Prostate gland (tissue), 2 donors: Measurements from ENCODE around the gene ERCC6L2. TPM values are rescaled to one million over a fixed set of nuclear protein-coding genes. Genes with fewer than 3 reads are reported as not detected.

Experiments used
- DNase-seq: peaks from one replicate; pipeline ENCODE4 v3.0.0-alpha.2; 2019; ENCODE audit warnings: low spot score
- H3K27ac ChIP-seq, 2 donors: fragments of 200-600 bp; sonication (generic); 2 replicates each; pipeline ENCODE4 v1.5.1; 2017 to 2019
- H3K27me3 ChIP-seq: fragments of 200-600 bp; sonication (generic); replicated peaks from 2 replicates; pipeline ENCODE4 v1.5.1; 2019; ENCODE audit not compliant: insufficient read depth
- H3K36me3 ChIP-seq, 2 donors: fragments of 200-600 bp; sonication (generic); 1 replicate in 1 of 2; 2 replicates in 1 of 2; pipeline versions ENCODE4 v1.5.1 to v1.8.1; 2017 to 2019
- H3K4me1 ChIP-seq: fragments of 200-600 bp; sonication (generic); replicated peaks from 2 replicates; pipeline ENCODE4 v1.5.1; 2019
- H3K4me3 ChIP-seq, 2 donors: fragments of 200-600 bp; sonication (generic); 2 replicates each; pipeline ENCODE4 v1.5.1; 2017 to 2019
- H3K9me3 ChIP-seq: fragments of 200-600 bp; sonication (generic); 2 replicates; pipeline ENCODE4 v1.5.1; 2017
- POLR2A ChIP-seq: fragments of 450-650 bp; IDR thresholded peaks from one replicate; pipeline ENCODE4 v1.6.1; 2016; ENCODE audit warnings: antibody characterized with exemption, mild to moderate bottlenecking
- POLR2AphosphoS5 ChIP-seq: sonication (generic); formaldehyde crosslinking; IDR thresholded peaks from one replicate; pipeline ENCODE4 v1.6.1; 2017; ENCODE audit warnings: antibody characterized with exemption
- WGBS: methylation state at CpG from one replicate; pipeline ENCODE4 v1.1.5; 2018; 5-methylcytosine and 5-hydroxymethylcytosine counted together
- intact Hi-C: fragments of 100-400 bp; cut with DNase I; formaldehyde crosslinking; loops from one replicate; pipeline ENCODE4 v1.14.2; 2022
- total RNA-seq, 2 donors: library from RNA; depleted of rRNA; stranded (reverse); fragments of >200 nt; gene quantifications; one replicate each; pipeline ENCODE4 v1.1.0, GENCODE V29; 2016
- TF ChIP-seq, protein P1 (sequence below), 4 experiments: fragments of 200-600 bp in 2 of 4; fragments of 450-650 bp in 2 of 4; sonication (generic) in 2 of 4; IDR thresholded peaks; 1 replicate in 3 of 4; 2 replicates in 1 of 4; pipeline ENCODE4 v1.5.1; 2016 to 2019; ENCODE audit warnings: antibody characterized with exemption in 4 of 4, mild to moderate bottlenecking in 2 of 4, moderate library complexity in 2 of 4

The ERCC6L2 gene
- total RNA-seq, 2 donors from 2014 or later, result 57.7 to 73.4 TPM

DNA sequence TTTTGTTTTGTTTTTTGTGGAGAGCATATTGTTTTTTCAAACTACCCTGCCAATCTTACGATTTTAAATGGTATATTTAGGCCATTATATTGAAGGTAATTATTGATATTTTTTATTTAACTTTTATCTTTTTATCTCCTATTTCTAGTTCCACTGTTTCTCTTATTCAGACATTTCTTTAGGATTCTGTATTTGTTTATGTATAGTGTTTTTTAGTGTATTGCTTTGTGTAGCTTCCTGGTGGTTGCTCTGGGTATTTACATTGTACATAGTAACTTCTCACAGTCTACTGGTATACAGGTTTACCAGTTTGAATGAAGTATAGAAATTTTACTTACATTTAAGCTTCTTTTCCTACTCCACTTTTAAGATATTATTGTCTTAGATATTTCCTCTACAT is 63.2 kb downstream of the ERCC6L2 start:
- Histone ChIP-seq H3K27ac (no peak overlapping the region), H3K4me3 (no peak overlapping the region), H3K4me1 (no peaks in the 10 kb centered on the region), H3K36me3 (no peaks in the 10 kb centered on the region), H3K27me3 (no peaks in the 10 kb centered on the region), H3K9me3 (no peaks in the 10 kb centered on the region)
- WGBS, result 97% methylated on average over 1 of the region's 1 CpG
- TF ChIP-seq, protein P1, sequence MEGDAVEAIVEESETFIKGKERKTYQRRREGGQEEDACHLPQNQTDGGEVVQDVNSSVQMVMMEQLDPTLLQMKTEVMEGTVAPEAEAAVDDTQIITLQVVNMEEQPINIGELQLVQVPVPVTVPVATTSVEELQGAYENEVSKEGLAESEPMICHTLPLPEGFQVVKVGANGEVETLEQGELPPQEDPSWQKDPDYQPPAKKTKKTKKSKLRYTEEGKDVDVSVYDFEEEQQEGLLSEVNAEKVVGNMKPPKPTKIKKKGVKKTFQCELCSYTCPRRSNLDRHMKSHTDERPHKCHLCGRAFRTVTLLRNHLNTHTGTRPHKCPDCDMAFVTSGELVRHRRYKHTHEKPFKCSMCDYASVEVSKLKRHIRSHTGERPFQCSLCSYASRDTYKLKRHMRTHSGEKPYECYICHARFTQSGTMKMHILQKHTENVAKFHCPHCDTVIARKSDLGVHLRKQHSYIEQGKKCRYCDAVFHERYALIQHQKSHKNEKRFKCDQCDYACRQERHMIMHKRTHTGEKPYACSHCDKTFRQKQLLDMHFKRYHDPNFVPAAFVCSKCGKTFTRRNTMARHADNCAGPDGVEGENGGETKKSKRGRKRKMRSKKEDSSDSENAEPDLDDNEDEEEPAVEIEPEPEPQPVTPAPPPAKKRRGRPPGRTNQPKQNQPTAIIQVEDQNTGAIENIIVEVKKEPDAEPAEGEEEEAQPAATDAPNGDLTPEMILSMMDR (IDR thresholded peaks at IDR 0.05), result no peak
- TF ChIP-seq POLR2A (no peak), POLR2AphosphoS5 (no peak)
- DNase-seq, result no peak
- intact Hi-C loops, result no loop called here

DNA sequence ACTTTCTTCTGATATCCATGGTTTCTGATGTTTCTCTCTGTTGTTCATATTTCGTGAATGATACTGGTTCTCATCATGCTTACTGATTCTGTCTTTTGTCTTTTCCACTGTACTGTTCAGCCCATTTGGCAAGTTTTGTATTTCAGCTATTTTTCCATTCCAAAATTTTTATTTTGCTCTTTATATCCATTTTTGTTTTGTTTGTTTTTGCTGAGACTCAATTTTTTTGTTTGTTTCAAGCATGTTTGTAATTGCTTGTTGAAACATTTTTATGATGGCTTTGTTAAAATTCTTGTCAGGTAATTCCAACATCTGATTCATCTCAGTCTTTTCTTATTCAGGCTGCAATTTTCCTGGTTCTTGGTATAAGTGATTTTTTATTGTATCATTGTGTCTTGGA is 64.0 kb downstream of the ERCC6L2 start:
- no peaks in the 10 kb centered on the region for H3K36me3 ChIP-seq
- no peak for DNase-seq
- no peaks in the 10 kb centered on the region for H3K9me3 ChIP-seq
- intact Hi-C loops, result no loop called here
- TF ChIP-seq, protein P1 (IDR thresholded peaks at IDR 0.05), result no peak
- no peak for TF ChIP-seq POLR2A
- no peak for TF ChIP-seq POLR2AphosphoS5
- no peak overlapping the region for H3K27ac ChIP-seq
- H3K4me3 ChIP-seq, result no peak overlapping the region
- 100% methylated on average over 1 of the region's 1 CpG for WGBS
- H3K27me3 ChIP-seq, result no peaks in the 10 kb centered on the region
- no peaks in the 10 kb centered on the region for H3K4me1 ChIP-seq

DNA sequence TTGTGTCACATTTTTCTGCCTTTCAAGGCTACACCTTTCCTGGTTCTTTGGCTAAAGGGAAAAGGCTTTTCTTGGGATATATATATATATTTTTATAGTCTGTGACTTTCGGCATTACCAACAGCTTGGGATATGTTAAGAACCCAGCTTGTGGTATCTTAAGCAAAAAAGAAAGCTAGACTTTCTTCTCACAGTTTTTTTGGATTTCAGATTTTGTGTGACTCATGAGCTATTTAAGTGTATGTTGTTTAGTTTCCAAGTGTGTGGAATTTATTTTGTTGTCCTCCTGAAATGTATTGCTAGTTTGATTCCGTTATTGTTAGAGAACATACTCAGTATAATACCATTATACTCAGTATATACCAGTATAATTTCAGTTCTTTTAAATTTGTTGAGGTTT is 64.8 kb downstream of the ERCC6L2 start:
- H3K4me3 ChIP-seq, result no peak overlapping the region
- DNase-seq, result no peak
- TF ChIP-seq POLR2AphosphoS5 (no peak), POLR2A (no peak)
- TF ChIP-seq, protein P1 (IDR thresholded peaks at IDR 0.05), result no peak
- 96% methylated on average over 2 of the region's 2 CpGs for WGBS
- intact Hi-C loops, result no loop called here
- no peak overlapping the region for H3K27ac ChIP-seq
- H3K36me3 ChIP-seq, result no peaks in the 10 kb centered on the region
- H3K4me1 ChIP-seq, result no peaks in the 10 kb centered on the region
- no peaks in the 10 kb centered on the region for H3K9me3 ChIP-seq
- no peaks in the 10 kb centered on the region for H3K27me3 ChIP-seq

DNA sequence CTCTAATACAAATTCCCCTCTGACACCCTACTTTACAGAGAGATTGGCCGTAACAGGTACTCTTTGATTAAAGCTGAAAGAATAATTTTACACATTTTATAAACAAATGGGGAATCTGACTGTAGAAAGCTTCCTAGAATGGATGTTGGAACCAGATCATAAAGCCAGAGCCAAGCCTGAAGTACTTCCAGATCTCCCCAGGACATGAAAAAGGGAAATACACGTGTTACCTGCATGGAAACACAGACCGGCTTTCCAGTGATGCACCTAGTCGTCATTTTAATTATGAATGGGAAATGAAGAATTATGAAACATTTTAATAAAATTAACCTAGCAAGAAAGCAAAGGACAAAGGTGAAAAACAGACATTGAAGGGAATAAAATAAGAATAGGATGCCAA is 66.5 kb downstream of the ERCC6L2 start:
- Histone ChIP-seq H3K36me3 (no peaks in the 10 kb centered on the region), H3K4me3 (no peak overlapping the region), H3K4me1 (no peaks in the 10 kb centered on the region), H3K27ac (no peak overlapping the region), H3K9me3 (no peaks in the 10 kb centered on the region), H3K27me3 (no peaks in the 10 kb centered on the region)
- intact Hi-C loops, result no loop called here
- 91% methylated on average over 4 of the region's 4 CpGs for WGBS
- TF ChIP-seq POLR2AphosphoS5, result no peak
- TF ChIP-seq, protein P1 (IDR thresholded peaks at IDR 0.05), result no peak
- no peak for TF ChIP-seq POLR2A
- DNase-seq, result no peak

DNA sequence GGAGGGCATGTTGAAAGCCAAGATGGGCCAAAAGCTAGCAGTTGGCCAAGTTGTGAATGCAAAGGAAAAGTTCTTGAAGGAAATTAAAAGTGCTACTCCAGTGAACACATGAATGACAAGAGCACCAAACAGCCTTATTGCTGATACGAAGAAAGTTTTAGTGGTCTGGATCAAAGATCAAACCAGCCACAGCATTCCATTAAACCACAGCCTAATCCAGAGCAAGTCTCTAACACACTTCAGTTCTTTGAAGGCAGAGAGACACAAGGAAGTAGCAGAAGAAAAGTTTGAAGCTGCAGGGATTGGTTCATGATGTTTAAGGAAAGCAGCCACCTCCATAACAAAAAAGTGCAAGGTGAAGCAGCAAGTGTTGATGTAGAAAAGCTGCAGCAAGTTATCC is 71.6 kb downstream of the ERCC6L2 start:
- no peak overlapping the region for H3K4me3 ChIP-seq
- intact Hi-C loops, result no loop called here
- H3K27ac ChIP-seq, result no peak overlapping the region
- WGBS, result 75% methylated on average over 1 of the region's 1 CpG
- no peaks in the 10 kb centered on the region for H3K4me1 ChIP-seq
- TF ChIP-seq, protein P1 (IDR thresholded peaks at IDR 0.05), result no peak
- no peak for TF ChIP-seq POLR2AphosphoS5
- TF ChIP-seq POLR2A, result no peak
- no peaks in the 10 kb centered on the region for H3K27me3 ChIP-seq
- H3K36me3 ChIP-seq, result no peaks in the 10 kb centered on the region
- no peaks in the 10 kb centered on the region for H3K9me3 ChIP-seq
- DNase-seq, result no peak
